ENCODE measurements around the gene CIROP.

CIROP gene

GRCh38 chr14:23126548-23127278, 21.9 kb upstream of the CIROP start:
- no peak for DNase-seq (ENCODE audit: low read depth in 1 of 2, low spot score in 1 of 2)
- TF ChIP-seq JUND (IDR thresholded peaks at IDR 0.05; ENCODE audit: low read depth), result no peak
- in situ Hi-C loops (cut with HindIII; ENCODE audit: low pct_unique_long_range_greater_than_20kb, low sequenced_read_pairs), result no loop called here

DNA sequence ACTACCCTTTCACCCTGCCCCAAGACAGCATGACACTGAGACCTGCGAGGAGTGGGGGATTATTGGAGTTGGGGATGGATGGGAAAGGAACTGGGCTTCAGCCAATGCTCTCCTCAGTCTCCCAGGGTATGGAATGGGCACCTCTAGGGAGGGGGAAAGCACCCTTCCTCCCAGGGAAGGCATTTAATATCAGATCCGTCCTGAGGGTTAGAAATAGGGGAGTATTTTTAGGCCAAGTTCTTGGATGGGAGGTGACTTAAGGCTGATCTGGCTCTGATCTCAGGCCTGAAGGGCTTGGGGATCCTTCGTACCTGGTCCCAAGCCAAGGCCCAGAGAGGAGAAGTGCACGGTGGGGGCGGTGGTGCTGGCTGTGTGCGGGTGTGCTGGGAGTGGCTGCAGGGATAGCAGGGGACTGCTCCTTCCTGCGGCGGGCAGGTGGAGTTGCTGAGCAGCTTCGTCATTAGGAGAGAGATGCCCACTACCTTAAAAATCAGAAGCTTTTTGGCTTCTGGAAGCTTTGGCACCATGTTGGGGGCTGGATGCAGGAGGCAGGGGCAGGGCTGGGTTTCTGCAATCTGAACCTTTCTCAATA, 21.2 kb upstream of the CIROP start:
- no peak for DNase-seq (ENCODE audit: low read depth in 1 of 2, low spot score in 1 of 2)
- in situ Hi-C loops (cut with HindIII; ENCODE audit: low pct_unique_long_range_greater_than_20kb, low sequenced_read_pairs), result no loop called here
- TF ChIP-seq JUND (IDR thresholded peaks at IDR 0.05; ENCODE audit: low read depth), result no peak

DNA sequence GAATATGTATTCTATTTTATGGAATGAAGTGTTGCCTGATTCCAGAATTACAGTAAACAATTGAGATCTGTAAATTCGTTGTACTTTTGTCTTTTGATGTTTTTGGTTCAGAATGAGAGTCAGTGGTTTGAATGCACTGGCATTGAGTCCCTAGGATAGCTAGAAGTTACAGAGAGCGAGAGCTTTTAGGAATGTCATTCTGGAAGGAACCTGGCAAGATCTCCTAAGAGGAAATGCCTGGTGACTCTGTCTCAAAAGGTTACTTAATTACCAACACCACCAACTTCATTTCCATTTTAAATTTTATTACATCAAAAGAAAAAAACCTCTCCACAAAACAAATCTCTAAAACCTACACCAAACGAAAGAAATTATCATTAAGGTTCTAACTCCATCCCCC, 20.2 kb upstream of the CIROP start:
- in situ Hi-C loops (cut with HindIII; ENCODE audit: low pct_unique_long_range_greater_than_20kb, low sequenced_read_pairs), result no loop called here
- no peak for TF ChIP-seq JUND (IDR thresholded peaks at IDR 0.05; ENCODE audit: low read depth)
- no peak for DNase-seq (ENCODE audit: low read depth in 1 of 2, low spot score in 1 of 2)

DNA sequence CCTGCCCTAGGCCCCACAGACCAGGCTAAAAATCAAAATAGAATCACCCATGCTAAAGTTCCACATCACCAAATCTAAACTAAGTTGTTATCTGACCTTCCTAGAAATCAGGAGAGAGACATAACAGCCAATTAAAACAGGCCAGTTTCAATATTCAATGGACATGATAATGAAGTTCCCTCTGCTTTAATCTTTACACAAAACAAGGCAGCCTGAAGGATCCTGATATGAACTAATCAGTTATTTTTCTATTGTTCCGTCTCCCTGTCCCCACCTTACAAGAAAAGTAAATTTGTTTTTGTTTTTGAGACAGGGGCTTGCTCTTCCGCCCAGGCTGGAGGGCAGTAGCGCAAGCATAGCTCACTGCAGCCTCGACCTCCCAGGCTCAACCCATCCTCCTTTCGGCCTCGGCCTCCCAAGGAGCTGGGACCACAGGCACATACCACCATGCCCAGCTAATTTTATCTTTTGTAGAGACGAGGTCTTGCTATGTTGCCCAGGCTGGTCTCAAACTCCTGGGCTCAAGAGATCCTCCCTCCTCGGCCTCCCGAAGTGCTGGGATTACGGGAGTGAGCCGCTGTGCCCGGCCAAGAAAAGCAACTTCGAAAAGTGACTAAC, 19.7 kb upstream of the CIROP start:
- in situ Hi-C loops (cut with HindIII; ENCODE audit: low pct_unique_long_range_greater_than_20kb, low sequenced_read_pairs), result no loop called here

DNA sequence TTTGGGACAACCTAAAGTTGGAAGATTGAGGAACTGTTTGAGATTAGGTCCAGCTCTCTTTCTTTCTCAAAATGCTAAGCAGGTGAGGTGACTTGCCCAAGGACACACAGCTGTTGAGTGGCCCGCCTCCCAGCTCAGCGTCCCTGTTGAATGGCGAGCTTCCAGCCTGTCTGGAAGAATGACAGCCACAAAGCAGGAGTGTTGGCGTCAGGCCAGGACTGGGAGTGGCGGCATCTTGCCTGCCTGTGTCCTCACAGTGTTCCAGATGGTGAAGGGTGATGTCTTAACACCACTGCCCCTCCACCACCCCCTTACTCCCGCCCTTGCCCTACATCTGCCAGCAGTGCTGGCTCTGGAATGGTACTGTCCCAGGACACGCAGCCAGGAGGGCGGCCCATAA, 18.6 kb upstream of the CIROP start:
- in situ Hi-C loops (cut with HindIII; ENCODE audit: low pct_unique_long_range_greater_than_20kb, low sequenced_read_pairs), result no loop called here
- peak in 1 of 2 experiments; percentile 59 for DNase-seq (ENCODE audit: low read depth in 1 of 2, low spot score in 1 of 2)
- no peak for TF ChIP-seq JUND (IDR thresholded peaks at IDR 0.05; ENCODE audit: low read depth)

More for the DNA sequence above, 19.7 kb upstream of the CIROP start:
- no peak for TF ChIP-seq JUND (IDR thresholded peaks at IDR 0.05; ENCODE audit: low read depth)
- DNase-seq (ENCODE audit: low read depth in 1 of 2, low spot score in 1 of 2), result no peak

- in situ Hi-C loops (cut with HindIII; ENCODE audit: low pct_unique_long_range_greater_than_20kb, low sequenced_read_pairs), result no loop called here
- no peak for TF ChIP-seq JUND (IDR thresholded peaks at IDR 0.05; ENCODE audit: low read depth)
These were observed 17.3 kb upstream of the CIROP start for GRCh38 chr14:23122086-23122485.

GRCh38 chr14:23121361-23121771, 16.6 kb upstream of the CIROP start:
- TF ChIP-seq JUND (IDR thresholded peaks at IDR 0.05; ENCODE audit: low read depth), result no peak
- in situ Hi-C loops (cut with HindIII; ENCODE audit: low pct_unique_long_range_greater_than_20kb, low sequenced_read_pairs), result no loop called here
- DNase-seq (ENCODE audit: low read depth in 1 of 2, low spot score in 1 of 2), result peak in 1 of 2 experiments; percentile 31

More at GRCh38 chr14:23122086-23122485, 17.3 kb upstream of the CIROP start:
- no peak for DNase-seq (ENCODE audit: low read depth in 1 of 2, low spot score in 1 of 2)

GRCh38 chr14:23120541-23121251, 15.9 kb upstream of the CIROP start:
- no peak for TF ChIP-seq JUND (IDR thresholded peaks at IDR 0.05; ENCODE audit: low read depth)
- in situ Hi-C loops (cut with HindIII; ENCODE audit: low pct_unique_long_range_greater_than_20kb, low sequenced_read_pairs), result no loop called here
- peak; percentile 70 to 81 for DNase-seq (ENCODE audit: low read depth in 1 of 2, low spot score in 1 of 2)

DNA sequence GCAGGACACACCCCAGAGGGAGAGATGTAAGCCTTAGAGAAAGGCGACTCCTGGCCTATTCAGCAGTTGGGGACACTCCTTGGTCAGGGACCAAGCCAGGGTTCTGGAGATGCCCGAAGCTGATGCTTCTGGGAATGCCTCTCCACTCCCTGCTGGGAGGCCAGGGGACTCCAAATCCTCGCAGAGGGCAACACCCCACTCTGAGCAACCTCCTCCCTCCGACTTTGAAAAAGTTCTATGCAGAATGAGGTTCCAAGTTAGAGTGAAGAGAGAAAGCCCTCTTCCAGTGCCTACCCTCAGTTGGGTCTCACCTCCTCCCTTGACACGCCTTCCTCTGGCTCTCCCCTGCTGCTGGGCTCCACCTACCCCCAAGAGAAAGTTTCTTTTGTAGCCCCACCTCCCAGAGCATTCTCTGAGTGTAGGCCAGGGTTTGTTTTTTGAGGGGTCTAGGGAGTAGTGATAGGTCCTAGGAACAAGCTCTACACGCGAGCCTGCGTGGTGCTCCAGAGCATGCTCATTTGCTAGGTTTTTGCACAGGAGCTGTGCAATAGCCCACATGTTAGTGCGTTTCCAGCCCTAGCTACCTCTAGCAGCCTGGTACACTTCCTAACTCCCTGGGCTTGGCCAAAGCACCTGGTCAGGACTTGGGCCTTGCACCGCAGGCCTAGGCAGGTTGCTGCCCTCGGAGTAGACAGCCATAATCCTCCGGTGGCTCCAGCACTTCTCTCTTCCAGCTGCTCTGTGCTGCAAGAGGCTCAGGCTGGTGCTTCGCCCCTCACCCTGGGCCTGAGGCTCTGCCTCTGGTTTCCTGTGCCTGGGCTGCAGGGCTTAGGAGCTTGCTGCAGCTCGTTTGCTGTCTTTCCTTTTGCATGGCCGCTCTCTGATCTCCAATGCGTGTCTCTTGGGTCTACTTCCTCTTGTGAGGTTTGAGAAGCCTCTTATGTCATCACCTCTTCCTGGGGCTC, 14.9 kb upstream of the CIROP start:
- TF ChIP-seq JUND (IDR thresholded peaks at IDR 0.05; ENCODE audit: low read depth), result no peak
- no peak for DNase-seq (ENCODE audit: low read depth in 1 of 2, low spot score in 1 of 2)
- in situ Hi-C loops (cut with HindIII; ENCODE audit: low pct_unique_long_range_greater_than_20kb, low sequenced_read_pairs), result no loop called here

DNA sequence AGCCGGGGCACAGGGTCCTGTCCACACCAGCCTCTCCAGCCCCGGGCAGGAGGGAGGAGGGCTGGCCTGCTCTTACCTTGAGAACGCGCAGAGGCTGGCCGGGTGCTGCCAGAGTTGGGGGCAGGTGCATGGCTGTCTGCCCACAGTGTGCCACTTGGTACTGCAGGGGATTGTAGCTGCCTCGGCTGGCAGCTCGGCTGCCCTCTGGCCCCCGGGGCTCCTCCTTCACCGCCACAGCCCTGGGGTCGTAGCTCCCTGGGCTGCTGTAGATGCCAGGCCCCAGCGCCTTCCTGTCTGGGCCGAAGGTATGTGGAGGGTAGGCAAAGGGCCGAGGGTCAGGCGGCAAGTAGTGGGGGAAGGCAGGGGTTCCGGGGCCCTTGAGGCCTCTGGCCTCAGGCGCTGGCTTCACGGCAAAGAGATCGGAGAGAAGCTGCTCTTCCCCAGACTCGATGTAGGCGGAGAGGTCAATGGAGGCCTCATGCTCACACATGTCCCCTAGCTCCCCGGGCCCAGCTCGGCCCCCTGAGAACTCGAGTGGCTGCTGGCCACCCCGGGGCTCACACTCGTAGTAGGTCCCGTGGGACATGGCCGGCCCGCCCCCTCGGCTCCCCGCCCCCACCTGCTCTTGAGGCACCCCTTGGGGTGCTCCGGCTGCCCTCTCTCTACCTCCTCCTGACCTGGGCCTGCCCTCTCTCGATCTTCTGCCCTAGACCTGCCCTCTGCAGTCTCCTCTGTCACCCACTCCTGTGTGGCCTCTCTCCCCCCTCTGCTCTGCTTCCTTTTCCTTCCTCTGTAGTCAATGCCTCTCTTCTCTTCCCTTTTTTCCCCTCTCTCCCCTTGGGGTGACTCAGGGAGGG, 13.9 kb upstream of the CIROP start, which contains the start of gene CEBPE:
Gene CEBPE (minus strand): TSS at position 750 of the 857 bp plus-strand sequence. CDS start 164 bp downstream, at position 586.
- no peak for TF ChIP-seq JUND (IDR thresholded peaks at IDR 0.05; ENCODE audit: low read depth)

More for the DNA sequence above, 13.9 kb upstream of the CIROP start, which contains the start of gene CEBPE:
- in situ Hi-C loops (cut with HindIII; ENCODE audit: low pct_unique_long_range_greater_than_20kb, low sequenced_read_pairs), result no loop called here
- no peak for DNase-seq (ENCODE audit: low read depth in 1 of 2, low spot score in 1 of 2)
